Islet of Langerhans (tissue), 1 donor: ENCODE measurements around the gene TCERG1L.

Source experiments
- FAIRE-seq: peaks from one replicate; lab custom pipeline; 2011; peaks lifted over from hg19 to GRCh38; lab: Jason Lieb, UNC

Gene TCERG1L

GRCh38 chr10:131123496-131123895 lies 188.0 kb downstream of the TCERG1L start:
- FAIRE-seq: no peak

- no peak for FAIRE-seq
Measured at GRCh38 chr10:131121511-131122035, 189.9 kb downstream of the TCERG1L start.

- FAIRE-seq: no peak
Measured at GRCh38 chr10:131119626-131120355, 191.7 kb downstream of the TCERG1L start.

GRCh38 chr10:131117416-131118212 lies 193.9 kb downstream of the TCERG1L start:
- FAIRE-seq: no peak

GRCh38 chr10:131116991-131117375 lies 194.5 kb downstream of the TCERG1L start:
- no peak for FAIRE-seq

- no peak for FAIRE-seq
Measured at GRCh38 chr10:131116216-131116990, 195.1 kb downstream of the TCERG1L start.

GRCh38 chr10:131115801-131116200 lies 195.7 kb downstream of the TCERG1L start:
- no peak for FAIRE-seq

- FAIRE-seq: no peak
Measured at GRCh38 chr10:131115321-131115720, 196.2 kb downstream of the TCERG1L start.

GRCh38 chr10:131114846-131115245 lies 196.7 kb downstream of the TCERG1L start:
- no peak for FAIRE-seq

GRCh38 chr10:131113709-131114291 lies 197.7 kb downstream of the TCERG1L start:
- no peak for FAIRE-seq

GRCh38 chr10:131113165-131113564 lies 198.4 kb downstream of the TCERG1L start:
- no peak for FAIRE-seq

GRCh38 chr10:131112691-131113090 lies 198.8 kb downstream of the TCERG1L start:
- FAIRE-seq: no peak

GRCh38 chr10:131111471-131112080 lies 199.9 kb downstream of the TCERG1L start:
- no peak for FAIRE-seq

- FAIRE-seq: no peak
Measured at GRCh38 chr10:131111007-131111406, 200.5 kb downstream of the TCERG1L start.

GRCh38 chr10:131110241-131110783 lies 201.2 kb downstream of the TCERG1L start:
- FAIRE-seq: no peak

GRCh38 chr10:131109726-131110125 lies 201.8 kb downstream of the TCERG1L start:
- no peak for FAIRE-seq

GRCh38 chr10:131109291-131109690 lies 202.2 kb downstream of the TCERG1L start:
- FAIRE-seq: no peak

GRCh38 chr10:131107970-131108369 lies 203.6 kb downstream of the TCERG1L start:
- FAIRE-seq: no peak

- FAIRE-seq: no peak
Measured at GRCh38 chr10:131102676-131103075, 208.8 kb downstream of the TCERG1L start.

- FAIRE-seq: peak; percentile 99
Measured at GRCh38 chr10:131102147-131102546, 209.4 kb downstream of the TCERG1L start.
